ENCODE measurements around the gene PSD. TPM values are rescaled to one million over a fixed set of nuclear protein-coding genes. Genes with fewer than 3 reads are reported as not detected.

Gene PSD
- total and polyA plus RNA-seq, 2 donors (not counting 1 experiment from before 2014, with no cell fraction given) = 0.07 to 5.3 TPM

- Histone ChIP-seq H3K79me2 (ENCODE audit: control insufficient read depth, insufficient read depth, low read length) (peaks cover 3% of the 10 kb centered on the region), H3K36me3 (ENCODE audit: control insufficient read depth, insufficient read depth, low read length) (peaks cover 9% of the 10 kb centered on the region), H3K4me3 (replicated peaks in 1 of 4; ENCODE audit: control extremely low read depth in 1 of 4, insufficient read depth in 1 of 4, low read depth in 3 of 4, low read length in 4 of 4) (peak overlapping the region in 3 of 4 experiments; percentile 72 to 93 (median 90)), H3K4me2 (ENCODE audit: extremely low read depth, insufficient read depth, low read length) (peak overlapping the region; percentile 93), H2AFZ (ENCODE audit: low read length) (no peak overlapping the region), H3K4me1 (ENCODE audit: control insufficient read depth, extremely low read depth, insufficient read depth, low read length) (peaks cover 21% of the 10 kb centered on the region), H3K27ac (ENCODE audit: insufficient read depth, low read length) (no peak overlapping the region), H3K27me3 (ENCODE audit: control insufficient read depth, insufficient read depth, low read length) (peaks cover 24% of the 10 kb centered on the region), H4K20me1 (ENCODE audit: control insufficient read depth, extremely low read depth, insufficient read depth, low read length) (no peaks in the 10 kb centered on the region), H3K9ac (ENCODE audit: insufficient read depth, low read length) (no peak overlapping the region), H3K9me3 (ENCODE audit: control insufficient read depth, insufficient read depth, low read depth, low read length) (no peaks in the 10 kb centered on the region)
- peak in 1 of 2 donors; percentile 17 for DNase-seq (ENCODE audit: low read depth in 2 of 2)
- TF ChIP-seq EZH2 (IDR thresholded peaks at IDR 0.05; ENCODE audit: low read length, missing control alignments) (no peak), CTCF (conservative IDR thresholded peaks at IDR 0.05 in 1 of 2, IDR thresholded peaks at IDR 0.05 in 1 of 2; ENCODE audit: low read depth in 1 of 2, low read length in 2 of 2) (no peak)
Observed at GRCh38 chr10:102419269-102420180, 940 bp upstream of the PSD start.

GRCh38 chr10:102416695-102417094 lies 1.9 kb downstream of the PSD start:
- no peak overlapping the region for H3K9ac ChIP-seq (ENCODE audit: insufficient read depth, low read length)
- no peaks in the 10 kb centered on the region for H3K79me2 ChIP-seq (ENCODE audit: control insufficient read depth, insufficient read depth, low read length)
- DNase-seq (ENCODE audit: low read depth in 2 of 2) = no peak
- peaks cover 44% of the 10 kb centered on the region for H3K27me3 ChIP-seq (ENCODE audit: control insufficient read depth, insufficient read depth, low read length)
- H3K27ac ChIP-seq (ENCODE audit: insufficient read depth, low read length) = no peak overlapping the region
- no peak overlapping the region for H3K4me2 ChIP-seq (ENCODE audit: extremely low read depth, insufficient read depth, low read length)
- no peaks in the 10 kb centered on the region for H4K20me1 ChIP-seq (ENCODE audit: control insufficient read depth, extremely low read depth, insufficient read depth, low read length)
- H3K4me1 ChIP-seq (ENCODE audit: control insufficient read depth, extremely low read depth, insufficient read depth, low read length) = peaks cover 10% of the 10 kb centered on the region
- no peak overlapping the region for H3K4me3 ChIP-seq (replicated peaks in 1 of 4; ENCODE audit: control extremely low read depth in 1 of 4, insufficient read depth in 1 of 4, low read depth in 3 of 4, low read length in 4 of 4)
- TF ChIP-seq EZH2 (IDR thresholded peaks at IDR 0.05; ENCODE audit: low read length, missing control alignments) (no peak), CTCF (conservative IDR thresholded peaks at IDR 0.05 in 1 of 2, IDR thresholded peaks at IDR 0.05 in 1 of 2; ENCODE audit: low read depth in 1 of 2, low read length in 2 of 2) (no peak)
- no peaks in the 10 kb centered on the region for H3K36me3 ChIP-seq (ENCODE audit: control insufficient read depth, insufficient read depth, low read length)
- H3K9me3 ChIP-seq (ENCODE audit: control insufficient read depth, insufficient read depth, low read depth, low read length) = no peaks in the 10 kb centered on the region
- no peak overlapping the region for H2AFZ ChIP-seq (ENCODE audit: low read length)

GRCh38 chr10:102416283-102416682 lies 2.3 kb downstream of the PSD start:
- Histone ChIP-seq H4K20me1 (ENCODE audit: control insufficient read depth, extremely low read depth, insufficient read depth, low read length) (no peaks in the 10 kb centered on the region), H3K36me3 (ENCODE audit: control insufficient read depth, insufficient read depth, low read length) (no peaks in the 10 kb centered on the region), H3K4me3 (replicated peaks in 1 of 4; ENCODE audit: control extremely low read depth in 1 of 4, insufficient read depth in 1 of 4, low read depth in 3 of 4, low read length in 4 of 4) (no peak overlapping the region), H3K27me3 (ENCODE audit: control insufficient read depth, insufficient read depth, low read length) (peaks cover 48% of the 10 kb centered on the region), H3K9me3 (ENCODE audit: control insufficient read depth, insufficient read depth, low read depth, low read length) (no peaks in the 10 kb centered on the region), H3K27ac (ENCODE audit: insufficient read depth, low read length) (no peak overlapping the region), H3K4me1 (ENCODE audit: control insufficient read depth, extremely low read depth, insufficient read depth, low read length) (peaks cover 10% of the 10 kb centered on the region), H3K4me2 (ENCODE audit: extremely low read depth, insufficient read depth, low read length) (no peak overlapping the region), H2AFZ (ENCODE audit: low read length) (no peak overlapping the region), H3K79me2 (ENCODE audit: control insufficient read depth, insufficient read depth, low read length) (no peaks in the 10 kb centered on the region), H3K9ac (ENCODE audit: insufficient read depth, low read length) (no peak overlapping the region)
- no peak for TF ChIP-seq EZH2 (IDR thresholded peaks at IDR 0.05; ENCODE audit: low read length, missing control alignments)
- TF ChIP-seq CTCF (conservative IDR thresholded peaks at IDR 0.05 in 1 of 2, IDR thresholded peaks at IDR 0.05 in 1 of 2; ENCODE audit: low read depth in 1 of 2, low read length in 2 of 2) = no peak
- no peak for DNase-seq (ENCODE audit: low read depth in 2 of 2)
